ENCODE data around the gene LPP.

DNA sequence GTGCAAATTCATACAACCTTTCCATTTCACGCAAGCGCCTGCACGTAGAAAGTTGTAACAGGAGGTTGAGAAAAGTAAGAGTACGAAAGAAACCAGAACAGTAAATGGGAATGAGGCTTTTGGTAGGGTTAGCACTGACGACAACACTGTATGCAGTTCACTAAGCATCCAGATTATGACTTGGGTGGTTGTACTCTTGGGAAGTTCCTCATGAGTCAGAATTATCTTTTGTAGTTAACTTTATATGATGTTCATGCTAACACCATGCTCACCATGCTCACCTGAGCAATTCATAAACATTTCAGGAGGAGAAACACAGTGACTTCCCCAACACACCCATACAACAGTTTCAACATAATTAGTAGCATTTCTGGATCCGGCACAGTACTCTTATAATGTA is 3.0 kb upstream of the LPP start:
- TF ChIP-seq, protein P1, sequence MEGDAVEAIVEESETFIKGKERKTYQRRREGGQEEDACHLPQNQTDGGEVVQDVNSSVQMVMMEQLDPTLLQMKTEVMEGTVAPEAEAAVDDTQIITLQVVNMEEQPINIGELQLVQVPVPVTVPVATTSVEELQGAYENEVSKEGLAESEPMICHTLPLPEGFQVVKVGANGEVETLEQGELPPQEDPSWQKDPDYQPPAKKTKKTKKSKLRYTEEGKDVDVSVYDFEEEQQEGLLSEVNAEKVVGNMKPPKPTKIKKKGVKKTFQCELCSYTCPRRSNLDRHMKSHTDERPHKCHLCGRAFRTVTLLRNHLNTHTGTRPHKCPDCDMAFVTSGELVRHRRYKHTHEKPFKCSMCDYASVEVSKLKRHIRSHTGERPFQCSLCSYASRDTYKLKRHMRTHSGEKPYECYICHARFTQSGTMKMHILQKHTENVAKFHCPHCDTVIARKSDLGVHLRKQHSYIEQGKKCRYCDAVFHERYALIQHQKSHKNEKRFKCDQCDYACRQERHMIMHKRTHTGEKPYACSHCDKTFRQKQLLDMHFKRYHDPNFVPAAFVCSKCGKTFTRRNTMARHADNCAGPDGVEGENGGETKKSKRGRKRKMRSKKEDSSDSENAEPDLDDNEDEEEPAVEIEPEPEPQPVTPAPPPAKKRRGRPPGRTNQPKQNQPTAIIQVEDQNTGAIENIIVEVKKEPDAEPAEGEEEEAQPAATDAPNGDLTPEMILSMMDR (IDR thresholded peaks at IDR 0.05 in 4 of 5, conservative IDR thresholded peaks at IDR 0.05 in 1 of 5) = no peak
- TF ChIP-seq POLR2A (IDR thresholded peaks at IDR 0.05) = no peak

Data from gastrocnemius medialis (tissue), 4 donors.